ENCODE results near the gene NACA2.
"Not testable (repeated sequence)": the region's sequence is repeated elsewhere in the genome, so short reads cannot be mapped to it uniquely, and the experiment has no call there.

The NACA2 gene

DNA sequence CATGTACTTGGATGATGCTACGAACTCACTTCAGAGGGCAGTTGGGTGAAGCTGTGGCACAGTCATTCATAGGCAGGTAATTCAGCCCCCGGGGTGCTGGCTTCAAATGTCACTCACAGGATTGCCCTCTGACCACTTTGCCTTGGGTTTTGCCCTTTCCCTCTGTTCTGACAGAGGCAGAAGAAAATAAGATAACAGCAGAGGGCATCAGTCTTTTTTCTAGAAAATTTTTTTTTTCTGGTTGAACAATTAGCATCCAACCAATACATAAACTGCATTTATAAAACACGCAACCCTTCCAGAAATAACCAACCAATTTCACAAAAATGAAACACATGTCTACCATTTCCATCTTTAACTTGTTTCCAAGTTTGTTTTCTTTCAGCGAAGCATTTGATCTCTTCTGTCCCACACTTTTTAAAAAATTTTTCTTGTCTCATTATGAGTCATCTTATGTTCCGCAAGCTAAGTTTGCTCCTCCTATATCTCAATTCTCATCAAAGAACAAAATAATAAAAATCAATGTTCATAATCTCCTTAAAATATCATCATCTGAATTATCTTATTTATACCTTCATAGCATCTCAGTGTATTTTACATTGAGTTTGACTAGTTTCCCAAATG is 15.6 kb downstream of the NACA2 start:
- DNase-seq: no peak

DNA sequence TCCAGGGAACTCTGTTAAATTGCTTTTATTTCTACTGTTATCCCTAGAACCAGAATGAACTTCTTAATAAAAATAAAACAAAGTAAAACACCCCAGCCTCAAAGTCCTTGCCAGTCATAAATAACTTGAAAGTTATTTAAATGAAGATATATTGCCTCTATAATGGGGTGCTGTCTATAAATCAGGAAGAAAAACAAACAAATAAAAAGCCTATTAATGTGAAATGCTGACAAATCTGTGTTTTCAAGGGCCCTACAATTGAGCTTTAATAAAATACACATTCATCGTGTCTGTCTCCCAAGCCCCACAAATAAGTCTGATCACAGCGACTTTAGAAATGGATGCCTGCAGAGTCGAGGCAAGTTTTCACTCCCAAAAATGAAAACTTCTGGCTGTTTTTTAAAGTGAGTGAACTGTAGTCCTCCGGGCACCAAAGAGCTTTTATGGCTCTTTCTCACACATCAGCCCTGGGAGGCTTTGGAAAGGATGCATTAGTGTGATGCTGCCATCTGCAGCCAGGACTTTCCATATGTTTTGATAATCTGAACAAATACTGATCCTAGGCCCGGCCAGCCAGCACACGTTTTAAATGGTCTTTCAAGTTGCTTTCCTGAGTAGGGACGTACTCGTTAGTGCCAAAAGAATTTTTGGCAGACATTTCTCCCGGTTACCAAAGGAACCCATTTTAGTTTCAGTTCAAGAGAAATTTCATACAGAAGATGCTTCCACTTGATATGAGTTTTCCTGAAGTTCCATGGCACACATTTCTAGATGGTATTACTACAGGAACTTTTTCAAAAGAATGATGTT is 16.3 kb downstream of the NACA2 start:
- DNase-seq: no peak

DNA sequence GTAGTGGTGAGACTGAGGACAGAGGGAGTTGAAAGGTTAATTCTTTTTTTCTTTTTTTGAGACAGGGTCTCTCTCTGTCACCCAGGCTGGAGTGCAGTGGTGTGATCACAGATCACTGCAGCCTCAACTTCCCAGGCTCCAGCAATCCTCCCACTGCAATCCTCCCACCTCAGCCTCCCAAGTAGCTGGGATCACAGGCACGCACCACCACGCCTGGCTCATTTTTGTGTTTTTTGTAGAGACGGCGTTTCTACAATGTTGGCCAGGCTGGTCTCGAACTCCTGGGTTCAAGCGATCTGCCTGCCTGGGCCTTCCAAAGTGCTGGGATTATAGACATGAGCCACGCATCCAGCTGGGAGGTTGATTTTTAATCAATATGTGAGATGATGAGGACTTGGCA is 18.5 kb downstream of the NACA2 start:
- not testable (repeated sequence) for DNase-seq

DNA sequence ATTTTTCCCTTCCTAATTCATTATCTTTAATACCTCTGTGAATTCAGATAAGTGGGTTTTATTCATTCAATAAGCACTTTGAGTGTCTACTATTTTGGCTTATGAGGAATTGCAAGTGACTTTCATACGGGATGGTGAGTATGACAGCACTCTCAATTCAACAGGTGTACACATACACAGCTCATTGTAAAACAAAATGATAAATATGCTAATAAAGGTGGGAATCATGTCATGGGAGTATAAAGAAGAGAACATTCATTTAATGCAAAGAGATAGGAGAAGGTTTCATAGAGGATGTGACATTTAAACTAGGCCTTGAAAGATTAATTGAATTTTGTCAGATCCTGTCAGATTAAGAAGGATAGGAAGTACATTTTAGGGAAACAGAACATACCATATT is 19.4 kb downstream of the NACA2 start:
- no peak for DNase-seq

DNA sequence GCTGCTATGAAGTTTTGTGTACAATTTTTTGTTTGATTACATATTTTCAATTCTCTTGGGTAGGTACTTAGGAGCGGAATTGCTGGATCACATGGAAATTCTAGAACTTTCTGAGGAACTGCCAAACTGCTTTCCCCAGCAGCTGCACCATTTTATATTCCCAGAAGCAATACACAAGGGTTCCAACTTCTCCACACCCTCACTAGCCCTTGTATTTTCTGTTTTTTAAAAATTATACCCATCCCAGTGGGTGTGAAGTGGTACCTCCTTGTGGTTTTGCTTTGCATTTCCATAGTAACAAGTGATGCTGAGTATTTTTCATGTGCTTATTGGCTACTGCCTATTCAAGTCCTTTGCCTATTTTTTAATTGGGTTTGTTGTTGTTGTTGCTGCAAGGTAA is 20.9 kb downstream of the NACA2 start:
- no peak for DNase-seq

DNA sequence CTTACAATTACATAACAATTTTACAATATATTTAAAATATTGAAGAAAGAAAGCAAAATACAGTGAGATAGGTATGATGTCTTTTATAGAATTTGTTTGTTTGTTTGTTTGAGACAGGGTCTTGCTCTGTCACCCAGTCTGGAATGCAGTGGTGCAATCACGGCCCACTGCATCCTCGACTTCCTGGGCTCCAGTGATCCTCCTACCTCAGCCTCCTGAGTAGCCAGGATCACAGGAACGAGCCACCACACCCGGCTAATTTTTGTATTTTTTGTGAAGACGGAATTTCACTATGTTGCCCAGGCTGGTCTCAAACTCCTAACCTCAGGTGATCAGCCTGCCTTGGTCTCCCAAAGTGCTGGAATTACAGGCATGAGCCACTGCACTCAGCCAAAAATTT is 21.5 kb downstream of the NACA2 start:
- not testable (repeated sequence) for DNase-seq

DNA sequence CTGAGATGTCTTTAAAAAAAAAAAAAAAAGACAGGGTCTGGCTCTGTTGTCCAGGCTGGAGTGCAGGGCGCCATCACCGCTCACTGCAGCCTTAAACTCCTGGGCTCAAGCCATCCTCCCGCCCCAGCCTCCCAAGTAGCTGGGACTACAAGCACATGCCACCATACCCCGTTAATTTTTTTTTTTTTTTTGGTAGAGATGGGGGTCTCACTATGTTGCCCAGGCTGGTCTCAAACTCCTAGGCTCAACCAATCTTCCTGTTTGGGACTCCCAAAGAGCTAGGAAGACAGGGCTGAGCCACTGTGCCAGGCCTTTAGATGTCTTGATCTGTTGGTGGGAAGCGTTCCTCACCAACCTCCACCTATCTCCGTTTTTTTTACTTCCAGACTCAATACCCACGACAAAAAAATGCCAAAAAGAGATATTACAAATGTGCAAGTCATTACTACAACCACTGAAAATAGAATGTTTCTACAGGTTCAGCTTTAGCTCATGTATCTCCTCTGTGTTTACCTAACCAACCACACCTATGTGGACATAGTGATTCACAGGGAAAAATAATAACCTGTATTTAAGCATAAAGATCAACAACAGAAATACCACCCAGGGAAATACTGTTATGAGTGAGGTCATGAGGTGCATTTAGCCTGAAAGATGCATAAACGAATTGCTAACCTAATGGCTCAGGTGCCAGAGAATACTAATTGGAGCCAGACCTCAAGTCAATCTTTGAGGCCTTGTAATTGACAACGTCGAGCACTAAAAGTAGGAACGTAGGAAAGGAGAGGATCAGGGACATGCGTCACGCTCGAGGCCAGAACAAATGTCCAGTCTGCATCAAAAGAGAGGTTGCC is 22.6 kb downstream of the NACA2 start:
- DNase-seq: no peak

DNA sequence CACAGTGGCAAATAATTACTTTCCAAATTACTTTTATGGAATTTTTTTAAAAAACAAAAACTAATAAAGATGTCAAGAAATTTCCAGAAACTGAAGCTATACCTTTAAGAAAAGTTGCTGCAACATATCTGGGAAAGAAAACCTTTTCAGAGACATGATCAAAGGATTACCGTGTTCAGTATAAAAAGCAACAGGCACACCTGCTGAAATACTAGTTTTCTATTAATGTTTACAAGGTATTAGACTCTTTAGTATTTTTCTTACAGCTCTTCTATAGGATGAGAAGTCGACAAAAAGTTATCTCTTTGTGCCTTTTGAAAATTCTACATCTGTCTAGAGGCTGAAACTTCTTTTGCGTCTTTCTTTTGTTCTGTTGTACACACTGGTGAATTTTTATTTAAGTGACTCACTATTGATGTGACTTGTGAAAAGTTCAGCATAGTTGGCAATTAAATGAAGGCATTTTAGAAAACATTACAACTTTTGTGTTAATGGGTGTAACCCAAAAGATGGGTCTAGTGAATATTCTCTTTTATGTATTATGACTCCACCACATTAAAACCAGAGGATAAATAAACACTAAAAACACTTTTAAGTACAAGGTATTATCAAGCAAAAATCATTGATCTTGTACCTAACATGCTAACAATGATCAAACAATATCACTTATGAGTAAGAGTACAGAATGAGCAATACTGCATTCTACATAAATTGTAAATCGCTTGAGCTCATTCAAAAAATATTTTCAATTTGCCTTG is 23.8 kb downstream of the NACA2 start:
- no peak for DNase-seq

DNA sequence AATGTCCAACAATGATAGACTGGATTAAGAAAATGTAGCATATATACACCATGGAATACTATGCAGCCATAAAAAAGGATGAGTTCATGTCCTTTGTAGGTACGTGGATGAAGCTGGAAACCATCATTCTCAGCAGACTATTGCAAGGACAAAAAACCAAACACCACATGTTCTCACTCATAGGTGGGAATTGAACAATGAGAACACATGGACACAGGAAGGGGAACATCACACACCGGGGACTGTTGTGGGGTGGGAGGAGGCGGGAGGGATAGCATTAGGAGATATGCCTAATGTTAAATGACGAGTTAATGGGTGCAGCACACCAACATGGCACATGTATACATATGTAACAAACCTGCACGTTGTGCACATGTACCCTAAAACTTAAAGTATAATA is 24.6 kb downstream of the NACA2 start:
- DNase-seq: not testable (repeated sequence)

DNA sequence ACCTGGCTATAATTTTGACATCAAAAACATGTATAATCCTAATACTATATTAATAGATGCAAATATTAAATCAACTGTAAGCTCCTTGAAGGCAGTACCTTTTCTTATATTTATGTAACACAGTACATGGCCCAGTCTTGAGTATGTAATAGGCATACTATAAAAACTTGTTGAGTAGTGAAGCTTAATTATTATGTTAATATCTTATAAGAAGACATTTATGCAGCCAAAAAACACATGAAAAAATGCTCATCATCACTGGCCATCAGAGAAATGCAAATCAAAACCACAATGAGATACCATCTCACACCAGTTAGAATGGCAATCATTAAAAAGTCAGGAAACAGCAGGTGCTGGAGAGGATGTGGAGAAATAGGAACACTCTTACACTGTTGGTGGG is 25.2 kb downstream of the NACA2 start:
- DNase-seq: not testable (repeated sequence)

DNA sequence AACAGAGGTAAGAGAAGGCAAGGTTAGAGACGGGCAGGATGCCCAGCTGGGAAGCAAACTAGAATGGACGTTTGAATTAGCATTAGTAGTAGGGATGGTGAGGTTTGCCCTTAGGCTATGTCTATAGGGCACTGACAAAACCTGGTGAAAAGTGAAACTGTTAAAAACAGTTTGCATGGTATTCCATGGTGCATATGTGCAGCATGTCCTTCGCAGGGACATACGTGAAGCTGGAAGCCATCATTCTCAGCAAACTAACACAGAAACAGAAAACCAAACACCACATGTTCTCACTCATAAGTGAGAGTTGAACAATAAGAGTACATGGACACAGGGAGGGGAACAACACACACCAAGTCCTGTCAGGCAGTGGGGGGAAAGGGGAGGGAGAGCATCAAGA is 25.8 kb downstream of the NACA2 start:
- DNase-seq: no peak

DNA sequence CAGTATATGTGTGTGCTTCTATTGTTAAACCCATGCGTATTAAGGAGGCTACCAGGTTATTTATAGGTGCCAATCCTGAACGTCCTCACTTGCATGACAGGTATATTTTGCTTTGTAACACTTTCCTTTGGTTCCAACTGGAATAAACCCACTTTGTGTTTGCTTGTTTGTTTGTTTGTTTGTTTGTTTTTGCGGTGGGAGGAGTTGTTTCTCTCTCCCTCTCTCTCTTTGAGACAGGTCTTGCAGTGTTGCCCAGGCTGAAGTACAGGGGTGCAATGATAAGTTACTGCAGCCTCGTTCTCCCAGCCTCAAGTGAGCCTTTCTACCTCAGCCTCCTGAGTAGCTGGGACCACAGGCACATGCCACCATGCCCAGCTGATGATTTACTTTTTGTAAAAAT is 28.7 kb downstream of the NACA2 start:
- DNase-seq: no peak

DNA sequence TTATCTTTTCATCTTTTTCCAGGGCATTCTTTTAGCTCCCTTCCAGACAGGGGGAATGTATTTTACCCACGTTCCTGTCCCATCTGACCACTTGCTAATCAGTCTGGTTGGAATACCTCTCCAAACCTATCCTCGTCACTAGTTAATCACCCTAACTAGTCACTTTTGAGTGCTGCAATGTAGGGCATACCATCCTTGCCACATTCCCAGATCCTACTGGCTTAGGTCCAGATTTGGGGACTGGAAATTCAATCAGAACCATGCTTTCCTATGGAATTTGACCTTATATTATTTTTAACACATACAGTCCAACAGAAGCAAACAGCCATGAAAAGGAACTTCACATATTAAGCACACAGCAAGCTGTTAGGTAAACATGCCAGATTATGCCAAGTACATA is 29.7 kb downstream of the NACA2 start:
- DNase-seq: no peak

DNA sequence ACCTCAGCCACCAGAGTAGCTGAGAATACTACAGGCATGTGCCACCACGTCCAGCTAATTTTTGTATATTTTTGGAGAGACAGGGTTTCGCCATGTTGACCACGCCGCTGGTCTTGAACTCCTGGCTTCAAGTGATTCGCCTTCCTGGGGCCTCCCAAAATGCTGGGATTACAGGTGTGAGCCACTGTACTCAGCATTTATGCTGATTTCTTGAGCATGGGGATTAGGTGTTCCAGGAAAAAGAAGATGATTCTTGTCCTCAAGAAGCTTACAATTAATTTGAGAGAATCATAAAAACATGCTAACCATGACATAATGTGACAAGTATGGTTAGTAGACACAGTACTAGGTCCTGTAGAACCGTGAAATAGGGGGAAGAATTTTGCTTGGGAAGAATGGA is 30.9 kb downstream of the NACA2 start:
- no peak for DNase-seq

DNA sequence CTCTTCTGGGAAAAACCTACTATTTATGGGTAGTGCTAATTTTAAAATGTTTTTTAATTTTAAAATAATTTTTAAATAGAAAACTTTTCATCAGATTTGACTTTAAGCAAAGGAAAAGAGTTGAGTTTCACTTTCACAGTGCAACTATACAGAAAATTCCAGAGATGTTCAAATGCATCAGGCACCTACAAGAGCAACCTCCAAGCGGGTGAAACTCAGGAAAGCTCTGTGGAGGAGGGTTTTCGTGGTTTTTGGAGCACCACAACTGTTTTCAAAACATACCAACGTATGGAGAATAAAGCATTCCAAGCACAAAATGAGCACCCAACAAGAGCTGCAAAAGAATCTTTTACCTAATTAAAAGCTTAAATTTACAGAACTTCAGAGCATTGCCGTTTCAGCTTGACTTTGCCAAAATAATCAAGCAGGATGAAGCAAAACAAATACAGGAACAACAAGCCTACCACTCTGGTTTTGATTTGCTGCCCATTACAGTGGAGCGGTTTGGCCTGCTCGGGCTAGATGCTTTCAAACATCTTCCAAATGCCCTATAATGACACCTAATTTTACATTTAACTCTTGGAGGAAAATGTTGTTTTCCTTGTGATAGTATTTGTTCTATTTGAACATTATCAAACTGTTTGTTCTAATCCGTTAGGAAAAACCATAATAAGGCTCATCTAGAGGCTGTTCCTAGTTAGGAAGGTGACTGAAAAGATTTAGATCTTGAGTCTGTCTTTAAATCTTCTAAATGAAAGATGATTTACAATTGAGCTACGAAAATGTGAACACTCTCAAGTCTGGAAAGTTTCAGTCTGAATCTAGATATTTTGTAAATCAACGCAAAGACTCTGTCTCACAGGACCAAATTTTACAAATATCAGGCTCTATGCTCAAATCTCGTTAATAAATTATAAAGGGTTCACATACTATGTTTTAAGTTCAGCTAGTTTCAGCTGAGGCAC is 34.5 kb downstream of the NACA2 start:
- no peak for DNase-seq

DNA sequence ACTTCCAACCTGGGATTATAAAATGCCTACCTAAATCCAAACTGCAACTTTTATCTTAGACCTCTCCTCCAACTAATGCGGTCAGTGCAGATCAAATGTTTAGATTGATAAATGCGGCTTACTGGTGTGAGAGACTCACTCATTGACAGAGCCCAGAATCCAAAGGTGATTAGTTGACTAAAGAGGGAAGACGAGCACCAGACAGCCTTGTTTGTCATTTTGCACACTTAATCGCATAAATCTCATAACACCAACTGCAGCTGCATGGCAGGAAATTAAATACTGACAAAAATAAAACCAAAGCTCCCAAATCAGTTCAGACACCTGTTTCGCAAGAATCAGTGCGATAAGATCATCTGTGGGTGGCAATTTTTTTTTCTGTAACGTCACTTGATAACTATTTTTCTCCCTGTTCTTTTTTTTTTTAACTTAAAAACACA is 35.9 kb downstream of the NACA2 start:
- no peak for DNase-seq

DNA sequence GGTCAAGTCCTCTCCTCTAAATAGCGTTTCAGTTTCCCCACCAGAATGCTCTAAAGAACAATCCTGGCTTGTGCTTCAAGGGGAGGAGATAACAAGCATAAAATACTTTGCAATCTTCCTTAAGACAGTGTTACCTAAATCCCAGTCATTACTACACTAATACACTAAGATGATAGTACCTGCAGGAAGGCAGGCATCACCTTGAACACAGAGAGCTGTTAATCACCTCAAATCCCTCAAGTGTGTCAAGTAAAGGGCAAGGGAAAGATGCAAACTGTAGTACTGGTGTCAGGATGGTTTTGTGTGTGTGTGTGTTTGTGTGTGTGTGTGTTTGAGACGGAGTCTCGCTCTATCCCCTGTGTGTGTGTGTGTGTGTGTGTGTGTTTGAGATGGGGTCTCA is 36.8 kb downstream of the NACA2 start:
- no peak for DNase-seq

DNA sequence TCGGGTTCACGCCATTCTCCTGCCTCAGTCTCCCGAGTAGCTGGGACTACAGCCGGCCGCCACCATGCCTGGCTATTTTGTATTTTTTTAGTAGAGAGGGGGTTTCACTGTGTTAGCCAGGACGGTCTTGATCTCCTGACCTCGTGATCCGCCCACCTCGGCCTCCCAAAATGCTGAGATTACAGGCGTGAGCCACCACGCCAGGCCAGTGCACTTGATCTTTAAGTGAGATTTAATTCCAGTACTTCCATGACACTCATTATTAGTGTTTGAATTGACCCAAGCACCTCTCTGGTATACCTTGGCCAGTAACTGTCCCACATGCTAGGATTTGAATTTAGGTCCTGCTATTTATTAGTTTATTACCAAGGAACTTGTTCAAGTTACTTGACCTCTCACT is 38.5 kb downstream of the NACA2 start:
- not testable (repeated sequence) for DNase-seq

DNA sequence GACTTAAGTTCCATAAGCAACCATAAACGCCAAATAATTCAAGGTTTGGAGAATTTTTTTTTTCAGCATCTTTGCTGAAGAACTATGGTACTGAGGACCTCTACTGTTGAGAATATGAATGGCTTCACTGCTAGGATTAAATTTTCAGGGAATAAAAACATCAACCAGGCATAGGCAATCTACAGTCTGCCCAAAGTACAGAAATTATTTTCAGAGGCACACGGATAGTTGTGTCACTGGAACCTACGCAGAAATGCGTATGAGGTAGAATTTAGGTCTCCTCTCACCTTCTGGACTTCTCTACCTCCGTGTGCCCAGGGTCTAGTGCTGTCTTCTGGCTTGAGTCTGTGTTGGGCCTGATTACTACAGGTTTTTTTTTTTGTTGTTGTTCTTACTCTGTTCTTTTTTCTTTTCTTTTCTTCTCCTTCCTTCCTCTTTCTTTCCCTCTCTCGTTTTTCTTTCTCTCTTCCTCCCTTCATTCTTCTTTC is 39.7 kb downstream of the NACA2 start:
- DNase-seq: peak; percentile 54

DNA sequence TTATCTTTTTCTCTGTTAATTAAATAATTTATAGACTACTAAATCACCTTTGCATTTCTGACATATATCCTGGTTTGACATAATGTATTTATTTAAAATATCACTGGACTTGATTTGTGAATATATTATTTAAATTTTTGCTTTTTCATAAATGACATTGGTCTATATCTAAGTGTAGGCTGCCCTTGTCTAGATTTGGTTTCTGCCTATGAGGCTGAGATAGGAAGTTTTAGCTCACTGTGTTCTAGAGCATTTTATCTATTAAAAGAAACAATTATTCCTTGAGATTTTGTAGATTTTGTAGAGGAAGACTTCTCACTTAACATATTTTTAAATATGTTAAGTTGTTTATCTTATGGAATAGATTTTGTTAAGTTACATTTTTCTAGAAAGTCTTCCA is 43.9 kb downstream of the NACA2 start:
- DNase-seq: no peak

DNA sequence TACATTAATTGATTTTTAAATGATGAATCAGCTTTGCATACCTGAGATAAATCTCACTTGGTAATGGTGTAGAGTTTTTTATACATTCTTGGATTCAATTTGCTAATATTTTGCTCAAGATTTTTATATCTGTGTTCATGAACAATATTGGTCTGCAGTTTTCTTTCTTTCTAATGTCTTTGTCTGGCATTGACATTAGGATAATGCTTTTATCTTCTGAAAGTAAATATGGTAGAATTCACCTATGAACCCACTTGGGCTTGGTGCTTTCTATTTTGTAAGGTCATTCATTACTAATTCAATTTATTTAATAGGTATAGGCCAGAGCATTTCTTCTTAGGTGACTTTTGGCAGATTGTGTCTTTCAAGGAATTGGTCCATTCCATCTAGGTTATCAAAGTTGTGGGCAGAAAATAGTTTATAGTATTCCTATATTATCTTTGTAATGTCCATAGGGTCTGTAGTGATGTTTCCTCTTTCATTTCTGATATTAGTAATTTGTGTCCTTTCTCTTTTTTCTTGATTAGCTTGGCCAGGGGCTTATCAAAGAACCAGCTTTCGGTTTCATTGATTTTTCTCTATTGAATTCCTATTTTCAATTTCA is 45.6 kb downstream of the NACA2 start:
- no peak for DNase-seq
